Loucy (cell line): ENCODE results near the gene DGCR8.

Experiments
- CTCF ChIP-seq: fragments of 200-600 bp; sonication (generic); conservative IDR thresholded peaks from 2 replicates; pipeline ENCODE4 v1.5.1; 2014; ENCODE audit warnings: mild to moderate bottlenecking, antibody characterized with exemption, low read length
- EZH2phosphoT487 ChIP-seq: fragments of 200-600 bp; IDR thresholded peaks from 2 replicates; pipeline ENCODE4 v1.6.1; 2018; ENCODE audit warnings: antibody characterized with exemption, mild to moderate bottlenecking, moderate library complexity, borderline replicate concordance

DNA sequence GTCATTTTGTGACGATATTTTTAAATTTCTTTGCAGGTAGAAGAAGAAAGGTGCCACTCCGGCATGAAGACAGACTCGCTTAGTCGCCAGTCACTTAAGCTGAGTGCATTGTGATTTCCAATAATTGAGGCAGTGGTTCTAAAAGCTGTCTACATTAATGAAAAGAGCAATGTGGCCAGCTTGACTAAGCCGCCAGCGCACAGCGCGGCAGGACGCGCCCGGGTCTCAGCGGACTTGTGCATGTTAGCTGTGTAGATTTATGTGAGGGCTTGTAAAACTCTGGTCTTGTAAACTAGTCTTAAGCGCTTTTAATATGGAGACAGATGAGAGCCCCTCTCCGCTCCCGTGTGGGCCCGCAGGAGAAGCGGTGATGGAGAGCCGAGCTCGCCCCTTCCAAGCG is 5.6 kb downstream of the DGCR8 start:
- no peak for TF ChIP-seq CTCF
- TF ChIP-seq EZH2phosphoT487, result no peak
